Cerebellar cortex (tissue), 1 donor: ENCODE results near the gene NFRKB.

Experiments
- DNase-seq: peaks from one replicate; pipeline ENCODE4 v3.0.0-alpha.2; 2015; ENCODE audit warnings: low spot score

NFRKB gene

GRCh38 chr11:129895126-129896041 lies at the start of gene NFRKB:
Gene NFRKB (minus strand): TSS chr11:129895578. CDS start chr11:129892849, 2,729 bp downstream.
- DNase-seq, result peak; percentile 76

- no peak for DNase-seq
These were observed 49.3 kb upstream of the NFRKB start for GRCh38 chr11:129944696-129945095.

- no peak for DNase-seq
These were observed 47.7 kb upstream of the NFRKB start for GRCh38 chr11:129943036-129943435.

- no peak for DNase-seq
These were observed 44.1 kb upstream of the NFRKB start for GRCh38 chr11:129939510-129939909.

GRCh38 chr11:129938764-129939163 lies 43.4 kb upstream of the NFRKB start:
- no peak for DNase-seq

GRCh38 chr11:129937592-129938238 lies 42.3 kb upstream of the NFRKB start:
- DNase-seq, result peak; percentile 58

GRCh38 chr11:129935723-129936122 lies 40.3 kb upstream of the NFRKB start:
- no peak for DNase-seq

GRCh38 chr11:129933891-129934290 lies 38.5 kb upstream of the NFRKB start:
- DNase-seq, result no peak

GRCh38 chr11:129933262-129933661 lies 37.9 kb upstream of the NFRKB start:
- no peak for DNase-seq

GRCh38 chr11:129932381-129933067 lies 37.1 kb upstream of the NFRKB start:
- DNase-seq, result no peak

GRCh38 chr11:129930743-129931142 lies 35.4 kb upstream of the NFRKB start:
- DNase-seq, result peak; percentile 45

- peak; percentile 76 for DNase-seq
These were observed 34.9 kb upstream of the NFRKB start for GRCh38 chr11:129930296-129930695.

- DNase-seq, result no peak
These were observed 34.3 kb upstream of the NFRKB start for GRCh38 chr11:129929721-129930120.

- peak; percentile 60 for DNase-seq
These were observed 33.7 kb upstream of the NFRKB start for GRCh38 chr11:129928923-129929692.

GRCh38 chr11:129922674-129923073 lies 27.3 kb upstream of the NFRKB start:
- DNase-seq, result no peak

- DNase-seq, result no peak
These were observed 23.0 kb upstream of the NFRKB start for GRCh38 chr11:129918361-129918760.

- no peak for DNase-seq
These were observed 21.9 kb upstream of the NFRKB start for GRCh38 chr11:129917231-129917630.

- DNase-seq, result no peak
These were observed 15.9 kb upstream of the NFRKB start for GRCh38 chr11:129911298-129911697.

- DNase-seq, result no peak
These were observed 15.0 kb upstream of the NFRKB start for GRCh38 chr11:129910360-129910759.

GRCh38 chr11:129905402-129905801 lies 10.0 kb upstream of the NFRKB start:
- DNase-seq, result no peak

GRCh38 chr11:129896062-129896461 lies 684 bp upstream of the NFRKB start:
- no peak for DNase-seq
